Activated CD4-positive, alpha-beta T cell treated with anti-CD3 and anti-CD28 coated beads, Interleukin-2, amount 50 U/mL, for 4 hours (primary cell): Measurements from ENCODE around the gene C1orf159.

Source experiments
- DNase-seq, 2 experiments: peaks; one replicate each; pipeline ENCODE4 v3.0.0-alpha.2; 2020

The C1orf159 gene

DNA sequence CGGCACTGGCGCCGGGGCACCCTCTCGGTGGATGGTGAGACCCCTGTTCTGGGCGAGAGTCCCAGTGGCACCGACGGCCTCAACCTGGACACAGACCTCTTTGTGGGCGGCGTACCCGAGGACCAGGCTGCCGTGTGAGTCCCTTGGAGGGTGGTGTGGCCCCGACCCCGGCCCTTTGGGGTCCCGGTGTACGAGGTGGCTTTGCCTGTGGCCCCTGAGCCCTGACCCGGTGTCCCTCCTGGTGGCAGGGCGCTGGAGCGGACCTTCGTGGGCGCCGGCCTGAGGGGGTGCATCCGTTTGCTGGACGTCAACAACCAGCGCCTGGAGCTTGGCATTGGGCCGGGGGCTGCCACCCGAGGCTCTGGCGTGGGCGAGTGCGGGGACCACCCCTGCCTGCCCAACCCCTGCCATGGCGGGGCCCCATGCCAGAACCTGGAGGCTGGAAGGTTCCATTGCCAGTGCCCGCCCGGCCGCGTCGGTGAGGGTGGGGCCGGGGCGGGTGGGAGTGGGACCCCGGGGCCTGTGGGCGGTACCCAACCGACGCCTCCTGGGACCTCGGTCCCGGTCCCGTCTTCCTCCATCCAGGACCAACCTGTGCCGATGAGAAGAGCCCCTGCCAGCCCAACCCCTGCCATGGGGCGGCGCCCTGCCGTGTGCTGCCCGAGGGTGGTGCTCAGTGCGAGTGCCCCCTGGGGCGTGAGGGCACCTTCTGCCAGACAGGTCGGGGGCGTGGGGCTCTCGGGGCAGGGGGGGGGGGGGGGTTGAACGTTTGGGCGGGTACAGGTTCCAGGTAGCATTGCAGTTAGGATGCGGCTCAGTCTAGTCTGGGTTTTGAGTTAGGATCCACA, 66.3 kb downstream of the C1orf159 start:
- no peak for DNase-seq

DNA sequence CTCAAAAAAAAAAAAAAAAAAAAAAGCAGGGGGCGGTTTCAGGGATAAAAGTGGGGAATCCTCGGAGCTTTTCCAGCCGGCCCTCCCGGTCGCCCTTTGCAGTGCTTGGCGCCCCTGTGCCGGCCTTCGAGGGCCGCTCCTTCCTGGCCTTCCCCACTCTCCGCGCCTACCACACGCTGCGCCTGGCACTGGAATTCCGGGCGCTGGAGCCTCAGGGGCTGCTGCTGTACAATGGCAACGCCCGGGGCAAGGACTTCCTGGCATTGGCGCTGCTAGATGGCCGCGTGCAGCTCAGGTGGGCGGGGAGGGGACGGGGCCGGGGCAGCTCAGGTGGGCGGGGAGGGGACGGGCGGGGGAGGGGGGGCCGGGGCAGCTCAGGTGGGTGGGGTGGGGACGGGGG, 67.1 kb downstream of the C1orf159 start:
- no peak for DNase-seq

DNA sequence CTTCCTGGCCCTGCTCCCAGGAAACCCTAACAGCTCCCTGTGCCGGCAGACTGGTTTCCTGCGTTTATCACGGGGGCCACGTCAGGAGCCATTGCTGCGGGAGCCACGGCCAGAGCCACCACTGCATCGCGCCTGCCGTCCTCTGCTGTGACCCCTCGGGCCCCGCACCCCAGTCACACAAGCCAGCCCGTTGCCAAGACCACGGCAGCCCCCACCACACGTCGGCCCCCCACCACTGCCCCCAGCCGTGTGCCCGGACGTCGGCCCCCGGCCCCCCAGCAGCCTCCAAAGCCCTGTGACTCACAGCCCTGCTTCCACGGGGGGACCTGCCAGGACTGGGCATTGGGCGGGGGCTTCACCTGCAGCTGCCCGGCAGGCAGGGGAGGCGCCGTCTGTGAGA, 67.9 kb downstream of the C1orf159 start:
- DNase-seq = no peak

GRCh38 chr1:1047407-1047806, 68.5 kb downstream of the C1orf159 start:
- DNase-seq = no peak

GRCh38 chr1:1046767-1047166, 69.1 kb downstream of the C1orf159 start:
- DNase-seq = no peak

GRCh38 chr1:1046243-1046642, 69.6 kb downstream of the C1orf159 start:
- no peak for DNase-seq

GRCh38 chr1:1045129-1045528, 70.8 kb downstream of the C1orf159 start:
- DNase-seq = no peak

DNA sequence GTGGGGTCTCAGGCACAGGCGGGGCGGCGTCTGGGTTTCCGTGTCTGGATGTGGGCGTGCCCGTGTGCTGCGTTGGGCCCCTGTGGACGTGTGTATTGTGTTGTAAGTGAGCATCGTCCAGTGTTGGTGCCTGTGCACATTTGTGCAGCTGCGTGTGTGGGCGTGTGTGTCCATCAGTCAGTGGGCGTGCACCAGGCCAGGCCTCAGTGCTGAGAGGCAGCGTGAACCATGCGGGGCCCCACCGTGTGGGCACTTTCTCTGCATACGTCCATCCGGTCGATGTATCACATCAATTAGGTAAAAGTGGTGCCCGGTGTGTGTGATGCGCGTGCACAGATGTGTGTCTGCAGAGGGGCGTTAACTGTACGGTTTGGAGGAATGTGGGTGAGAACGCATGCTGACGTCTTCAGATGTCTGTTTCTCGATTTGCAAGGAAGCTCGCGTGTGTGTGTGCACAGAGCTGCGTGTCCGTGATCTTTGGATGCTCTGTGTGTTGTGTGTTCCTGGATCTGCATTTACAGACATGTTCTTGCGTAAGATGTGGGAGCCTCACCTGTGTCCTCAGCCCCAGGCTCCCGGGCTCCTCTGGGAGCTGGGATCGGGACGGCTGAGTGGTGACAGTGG, 71.3 kb downstream of the C1orf159 start:
- DNase-seq = no peak

- no peak for DNase-seq
Observed at GRCh38 chr1:1043921-1044320, 72.0 kb downstream of the C1orf159 start.

DNA sequence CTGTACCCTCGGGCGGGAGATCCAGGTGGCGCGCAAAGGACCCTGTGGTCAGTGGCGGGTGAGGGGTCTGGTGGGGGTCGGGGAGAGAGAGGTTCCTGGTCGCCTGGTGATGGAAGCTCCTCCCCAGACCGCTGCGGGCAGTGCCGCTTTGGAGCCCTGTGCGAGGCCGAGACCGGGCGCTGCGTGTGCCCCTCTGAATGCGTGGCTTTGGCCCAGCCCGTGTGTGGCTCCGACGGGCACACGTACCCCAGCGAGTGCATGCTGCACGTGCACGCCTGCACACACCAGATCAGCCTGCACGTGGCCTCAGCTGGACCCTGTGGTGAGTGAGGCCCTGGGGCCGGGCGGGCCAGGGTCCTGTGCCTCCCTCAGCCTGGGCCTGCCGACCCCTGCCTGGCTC, 72.5 kb downstream of the C1orf159 start:
- DNase-seq = no peak

DNA sequence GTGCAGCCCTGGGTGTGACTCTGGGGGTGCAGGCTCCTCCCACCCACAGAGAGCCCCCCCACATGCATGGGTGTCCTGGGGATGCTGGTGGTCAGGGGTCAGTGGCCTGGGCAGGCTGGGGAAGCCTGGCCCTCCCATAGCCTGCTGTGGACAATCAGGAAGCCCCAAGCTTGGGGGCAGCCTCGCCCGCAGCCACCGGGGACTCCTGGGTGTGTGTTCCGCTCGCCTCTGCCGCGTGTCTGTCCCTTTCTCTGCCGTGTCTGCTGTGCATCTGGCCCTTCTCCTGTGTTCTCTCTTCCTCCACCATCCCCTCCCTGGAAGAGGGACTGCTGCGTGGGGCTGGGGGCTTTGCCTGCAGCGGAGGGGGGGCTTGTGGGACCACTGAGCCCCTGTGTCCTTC, 73.1 kb downstream of the C1orf159 start:
- no peak for DNase-seq

DNA sequence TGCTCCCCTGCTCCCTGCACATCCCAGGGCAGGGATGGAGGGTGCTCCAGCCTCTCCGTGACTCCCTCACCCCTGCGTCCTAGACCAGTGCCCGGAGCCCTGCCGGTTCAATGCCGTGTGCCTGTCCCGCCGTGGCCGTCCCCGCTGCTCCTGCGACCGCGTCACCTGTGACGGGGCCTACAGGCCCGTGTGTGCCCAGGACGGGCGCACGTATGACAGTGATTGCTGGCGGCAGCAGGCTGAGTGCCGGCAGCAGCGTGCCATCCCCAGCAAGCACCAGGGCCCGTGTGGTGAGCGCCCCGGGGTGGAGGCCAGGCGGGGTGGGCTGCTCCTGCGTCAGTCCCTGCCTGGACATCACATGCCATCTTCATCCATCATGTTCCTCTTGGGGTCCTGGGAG, 74.0 kb downstream of the C1orf159 start:
- no peak for DNase-seq

DNA sequence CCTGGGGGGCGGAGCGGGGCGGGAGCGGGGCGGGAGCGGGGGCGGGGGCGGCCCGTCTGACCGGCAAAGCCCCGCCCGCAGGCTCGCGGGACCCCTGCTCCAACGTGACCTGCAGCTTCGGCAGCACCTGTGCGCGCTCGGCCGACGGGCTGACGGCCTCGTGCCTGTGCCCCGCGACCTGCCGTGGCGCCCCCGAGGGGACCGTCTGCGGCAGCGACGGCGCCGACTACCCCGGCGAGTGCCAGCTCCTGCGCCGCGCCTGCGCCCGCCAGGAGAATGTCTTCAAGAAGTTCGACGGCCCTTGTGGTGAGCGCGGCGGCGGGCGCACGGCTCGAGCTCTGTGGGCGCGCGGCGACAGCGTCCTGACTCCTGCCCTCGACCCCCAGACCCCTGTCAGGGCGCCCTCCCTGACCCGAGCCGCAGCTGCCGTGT, 74.8 kb downstream of the C1orf159 start:
- no peak for DNase-seq

GRCh38 chr1:1040004-1040991, 75.6 kb downstream of the C1orf159 start:
- peak; percentile 69 to 74 for DNase-seq

DNA sequence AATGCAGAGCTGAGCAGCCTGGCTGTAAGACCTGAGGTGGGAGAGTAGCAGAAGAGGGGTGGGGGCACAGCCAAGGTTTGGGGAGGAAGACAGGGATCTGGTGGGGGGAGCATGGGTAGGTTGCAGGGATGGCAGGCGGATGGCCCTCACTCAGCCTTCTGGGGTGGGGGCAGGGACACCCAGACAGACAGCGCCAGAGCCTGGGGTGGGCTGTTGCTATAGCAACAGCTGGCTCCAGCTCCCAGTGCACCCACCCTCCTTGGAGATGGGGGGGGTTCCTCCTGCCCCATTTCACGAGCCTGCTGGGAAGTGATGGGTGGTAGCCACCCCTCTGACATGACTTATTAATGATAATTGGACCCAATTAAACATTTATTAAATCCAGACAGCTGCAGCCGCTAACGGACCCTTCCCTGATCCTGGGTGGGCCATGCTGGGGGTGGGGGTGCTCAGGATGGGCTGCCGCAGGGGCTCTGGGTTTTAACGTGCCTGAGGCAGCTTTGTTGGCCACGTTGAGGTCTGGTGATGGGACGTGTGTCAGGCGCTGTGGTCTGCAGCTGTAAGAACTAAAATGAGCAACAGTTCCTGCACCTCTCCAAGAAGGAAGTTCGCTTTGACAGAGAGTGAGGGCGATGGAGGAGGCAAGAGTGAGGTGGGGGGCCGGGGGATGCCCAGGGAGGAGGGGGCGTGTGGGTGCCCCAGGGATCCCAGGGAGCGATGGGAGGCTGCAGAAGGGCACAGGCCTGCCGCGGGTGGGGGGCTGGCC, 76.6 kb downstream of the C1orf159 start:
- no peak for DNase-seq

DNA sequence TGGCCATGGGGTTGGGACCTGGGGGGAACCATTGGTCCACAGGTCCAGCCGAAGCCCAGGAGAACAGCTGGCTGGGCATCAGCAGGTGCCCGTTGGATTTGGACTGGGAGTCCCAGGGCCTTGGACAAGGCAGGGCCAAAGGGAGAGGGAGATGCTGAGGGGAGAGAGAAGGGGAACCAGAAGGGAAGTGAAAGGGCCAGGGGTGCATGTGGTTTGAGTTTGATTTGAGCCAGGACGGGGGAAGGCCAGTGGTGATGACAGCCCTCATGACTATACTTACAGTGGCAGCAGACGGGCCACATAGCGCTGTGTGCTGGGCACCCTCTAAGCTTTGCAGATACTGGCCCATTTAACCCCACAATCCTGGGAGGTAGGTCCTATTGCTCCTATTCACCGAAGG, 77.2 kb downstream of the C1orf159 start:
- no peak for DNase-seq

GRCh38 chr1:1037366-1038327, 78.2 kb downstream of the C1orf159 start:
- DNase-seq = no peak

GRCh38 chr1:1035291-1035943, 80.5 kb downstream of the C1orf159 start:
- no peak for DNase-seq

- DNase-seq = no peak
Observed at GRCh38 chr1:1034439-1034781, 81.5 kb downstream of the C1orf159 start.

DNA sequence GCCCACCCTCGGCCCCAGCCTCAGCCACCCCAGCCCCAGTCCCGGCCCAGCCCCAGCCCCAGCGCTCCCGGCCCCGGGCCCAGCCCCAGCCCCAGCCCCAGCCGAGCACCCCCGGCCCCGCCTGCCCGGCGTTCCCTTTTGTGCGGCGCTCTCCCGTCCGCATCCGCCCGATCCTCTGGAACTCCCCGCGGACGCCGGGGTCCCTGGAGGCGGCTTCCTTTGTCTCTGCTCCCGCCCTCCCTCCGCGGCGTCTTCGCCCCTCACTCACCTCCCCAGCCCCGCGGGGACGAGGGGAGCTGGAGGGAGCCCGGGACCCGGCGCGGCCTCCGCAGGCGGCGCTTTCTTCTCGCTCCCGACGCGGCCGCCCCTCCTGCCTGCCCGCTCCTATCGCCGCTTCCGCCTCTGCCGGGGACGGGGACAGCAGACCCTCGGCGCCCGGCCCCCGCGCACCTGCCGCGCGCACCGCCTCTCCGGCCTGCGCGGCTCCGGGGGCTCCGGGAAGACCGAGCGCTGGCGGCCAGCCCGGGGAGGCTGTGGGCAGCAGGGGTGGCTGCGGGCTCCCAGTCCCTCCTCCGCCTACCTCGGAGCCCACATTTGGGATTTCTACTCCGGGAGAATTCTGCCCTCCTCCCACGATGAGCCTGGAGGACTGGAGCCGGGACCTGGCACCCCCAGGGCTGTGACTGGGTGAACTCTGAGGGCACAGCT, 82.0 kb downstream of the C1orf159 start:
- DNase-seq = no peak
